HepG2 (cell line): Measurements from ENCODE around the gene RCAN2. TPM values are rescaled to one million over a fixed set of nuclear protein-coding genes. Genes with fewer than 3 reads are reported as not detected.

Experiments
- ATAC-seq: fragments of 200-7000 bp; cut with Tn5 transposase; 3 replicates; pipeline ENCODE4 v1.9.1; 2020; ENCODE audit warnings: mild to moderate bottlenecking, moderate library complexity
- BruUV-seq: library from RNA; stranded (reverse); fragments of 400-500 nt; replicated peaks from 2 replicates; lab custom pipeline; 2021; lab: Mats Ljungman, UMichigan
- CTCF ChIA-PET: fragments of 300-600 bp; formaldehyde crosslinking; extraction: SDS; loops from one replicate; lab custom pipeline; 2021; ENCODE audit warnings: low total read pairs, inconsistent platforms, low intra/inter-chr PET ratio; lab: Yijun Ruan, JAX
- POLR2A ChIA-PET: fragments of 350-600 bp; sonication (Branson Sonifier 250); formaldehyde crosslinking; loops from one replicate; lab custom pipeline; 2020; ENCODE audit warnings: antibody characterized with exemption, inconsistent platforms; lab: Yijun Ruan, JAX
- DNase-seq: peaks from one replicate; pipeline ENCODE4 v3.0.0-alpha.2; 2015; ENCODE audit warnings: low spot score
- FAIRE-seq: peaks from 3 replicates; lab custom pipeline; 2011; peaks lifted over from hg19 to GRCh38; lab: Jason Lieb, UNC
- H2AFZ ChIP-seq: one replicate; pipeline ENCODE4 v1.6.1; 2011; ENCODE audit warnings: low read length, inconsistent platforms
- H3K27ac ChIP-seq: fragments of 300-600 bp; 3 replicates; pipeline ENCODE4 v1.8.0; 2011; ENCODE audit warnings: mixed run types, mild to moderate bottlenecking, mixed read lengths, low read length, inconsistent platforms; ENCODE audit not compliant: insufficient read depth; ENCODE audit errors: extremely low read length
- H3K27me3 ChIP-seq, 2 experiments: fragments of 200-600 bp in 1 of 2; 2 replicates in 1 of 2; 3 replicates in 1 of 2; pipeline versions ENCODE4 v1.6.0 to v1.8.0; 2011; ENCODE audit warnings: low read length in 2 of 2, mild to moderate bottlenecking in 2 of 2, moderate library complexity in 2 of 2, inconsistent platforms in 1 of 2; ENCODE audit not compliant: insufficient read depth in 2 of 2, control insufficient read depth in 1 of 2
- H3K36me3 ChIP-seq, 2 experiments: fragments of 200-600 bp in 1 of 2; replicated peaks in 1 of 2; 2 replicates in 1 of 2; 3 replicates in 1 of 2; pipeline versions ENCODE4 v1.5.1 to v1.8.0; 2011; ENCODE audit warnings: low read length in 2 of 2, inconsistent platforms in 1 of 2; ENCODE audit not compliant: insufficient read depth in 2 of 2, control insufficient read depth in 1 of 2
- H3K4me1 ChIP-seq: 2 replicates; pipeline ENCODE4 v1.5.1; 2012; ENCODE audit warnings: low read length, inconsistent platforms; ENCODE audit not compliant: insufficient read depth
- H3K4me2 ChIP-seq: 2 replicates; pipeline ENCODE4 v1.6.0; 2011; ENCODE audit warnings: low read depth, low read length, inconsistent platforms
- H3K4me3 ChIP-seq, 3 experiments: fragments of 200-600 bp in 1 of 3; sonication (generic), shearing (Covaris generic) in 1 of 3; replicated peaks in 1 of 3; 2 replicates each; pipeline ENCODE4 v1.5.1; 2011 to 2016; ENCODE audit warnings: low read length in 3 of 3, inconsistent platforms in 2 of 3, low read depth in 2 of 3, mild to moderate bottlenecking in 2 of 3, control low read depth in 1 of 3, mixed read lengths in 1 of 3; ENCODE audit not compliant: insufficient read depth in 1 of 3
- H3K79me2 ChIP-seq: one replicate; pipeline ENCODE4 v1.6.1; 2011; ENCODE audit warnings: low read length, inconsistent platforms; ENCODE audit not compliant: insufficient read depth
- H3K9ac ChIP-seq: 2 replicates; pipeline ENCODE4 v1.6.0; 2011; ENCODE audit warnings: mild to moderate bottlenecking, low read depth, low read length, inconsistent platforms; ENCODE audit not compliant: insufficient read depth
- H3K9me3 ChIP-seq: 2 replicates; pipeline ENCODE4 v1.5.1; 2012; ENCODE audit warnings: mild to moderate bottlenecking, low read length
- H4K20me1 ChIP-seq: 2 replicates; pipeline ENCODE4 v1.6.0; 2011; ENCODE audit warnings: inconsistent platforms, mild to moderate bottlenecking, low read length, moderate library complexity; ENCODE audit not compliant: insufficient read depth
- ARHGAP35 ChIP-seq: sonication (generic); formaldehyde crosslinking; IDR thresholded peaks from 2 replicates; pipeline ENCODE4 v1.9.0; 2022; ENCODE audit warnings: mild to moderate bottlenecking, inconsistent platforms, moderate library complexity, missing genetic modification reagents, borderline replicate concordance
- DPF2 ChIP-seq: sonication (generic); formaldehyde crosslinking; IDR thresholded peaks from 2 replicates; pipeline ENCODE4 v1.4.0; 2020; ENCODE audit warnings: mild to moderate bottlenecking, low read depth, missing genetic modification reagents, borderline replicate concordance
- GPBP1L1 ChIP-seq: sonication (generic); formaldehyde crosslinking; IDR thresholded peaks from 2 replicates; pipeline ENCODE4 v1.5.0; 2020; ENCODE audit warnings: mild to moderate bottlenecking, missing genetic modification reagents
- HIVEP1 ChIP-seq: sonication (generic); formaldehyde crosslinking; IDR thresholded peaks from 2 replicates; pipeline ENCODE4 v1.4.0; 2020; ENCODE audit warnings: mild to moderate bottlenecking, missing genetic modification reagents
- KDM3A ChIP-seq: IDR thresholded peaks from 2 replicates; pipeline ENCODE4 v1.6.1; 2018; ENCODE audit warnings: low read depth, missing compliant biosample characterization
- MED8 ChIP-seq: sonication (generic); formaldehyde crosslinking; IDR thresholded peaks from 2 replicates; pipeline ENCODE4 v1.8.1; 2023; ENCODE audit warnings: mild to moderate bottlenecking, missing genetic modification reagents; ENCODE audit not compliant: insufficient replicate concordance
- MIXL1 ChIP-seq: IDR thresholded peaks from 2 replicates; pipeline ENCODE4 v1.6.1; 2016
- PHF20 ChIP-seq: sonication (generic); formaldehyde crosslinking; IDR thresholded peaks from 2 replicates; pipeline ENCODE4 v1.5.0; 2020; ENCODE audit warnings: mild to moderate bottlenecking, missing genetic modification reagents
- PITX1 ChIP-seq: sonication (generic); formaldehyde crosslinking; IDR thresholded peaks from 2 replicates; pipeline ENCODE4 v1.5.1; 2020; ENCODE audit warnings: mild to moderate bottlenecking, missing genetic modification reagents
- RAD21 ChIP-seq: fragments of 450-650 bp; formaldehyde crosslinking; IDR thresholded peaks from 2 replicates; pipeline ENCODE4 v1.5.0; 2020; ENCODE audit warnings: mild to moderate bottlenecking
- SRF ChIP-seq: IDR thresholded peaks from 2 replicates; pipeline ENCODE4 v1.6.1; 2011; ENCODE audit warnings: mild to moderate bottlenecking, low read depth, low read length, moderate library complexity
- ZBTB37 ChIP-seq: sonication (generic); formaldehyde crosslinking; IDR thresholded peaks from 2 replicates; pipeline ENCODE4 v1.4.0; 2020; ENCODE audit warnings: mild to moderate bottlenecking, missing genetic modification reagents
- ZNF296 ChIP-seq: sonication (generic); formaldehyde crosslinking; conservative IDR thresholded peaks from 2 replicates; pipeline ENCODE4 v1.5.0; 2020; ENCODE audit warnings: mild to moderate bottlenecking, missing genetic modification reagents
- ZNF333 ChIP-seq: sonication (generic); formaldehyde crosslinking; IDR thresholded peaks from 2 replicates; pipeline ENCODE4 v1.4.0; 2020; ENCODE audit warnings: mild to moderate bottlenecking, missing genetic modification reagents, borderline replicate concordance
- ZNF546 ChIP-seq: sonication (generic); formaldehyde crosslinking; conservative IDR thresholded peaks from 2 replicates; pipeline ENCODE4 v1.8.1; 2023; ENCODE audit warnings: mild to moderate bottlenecking, missing genetic modification reagents
- ZNF567 ChIP-seq: sonication (generic); formaldehyde crosslinking; IDR thresholded peaks from 2 replicates; pipeline ENCODE4 v1.8.1; 2023; ENCODE audit warnings: mild to moderate bottlenecking, missing genetic modification reagents, borderline replicate concordance
- ZNF746 ChIP-seq: sonication (generic); formaldehyde crosslinking; IDR thresholded peaks from 2 replicates; pipeline ENCODE4 v1.8.0; 2022; ENCODE audit warnings: mild to moderate bottlenecking, missing genetic modification reagents
- WGBS: methylation state at CpG from one replicate; pipeline ENCODE4 v1.1.6; 2017; ENCODE audit warnings: low lambda C conversion rate; 5-methylcytosine and 5-hydroxymethylcytosine counted together
- in situ Hi-C: cut with HindIII; loops from 2 replicates; pipeline ENCODE4 v1.10.0; 2017; ENCODE audit warnings: low pct_unique_long_range_greater_than_20kb; ENCODE audit not compliant: extremely low pct_ligation_motif_present
- intact Hi-C: fragments of 100-400 bp; cut with micrococcal nuclease; formaldehyde crosslinking; loops from one replicate; pipeline ENCODE4 v1.10.0; 2022; ENCODE audit not compliant: unreplicated experiment
- polyA plus RNA-seq, 8 experiments: library from polyadenylated mRNA; depleted of rRNA in 3 of 8; stranded (reverse) in 7 of 8; unstranded in 1 of 8; fragments of >200 nt; fragmentation: Illumina TruSeq in 4 of 8; extraction: Trizol in 4 of 8; gene quantifications; 2 replicates each; pipeline versions ENCODE4 v1.2.1 to v1.2.3, GENCODE V29; 2011 to 2016; ENCODE audit warnings: low read depth in 4 of 8, missing spikeins in 1 of 8, mixed read lengths in 1 of 8; ENCODE audit not compliant: insufficient read depth in 1 of 8
- total RNA-seq, 5 experiments: library from RNA; depleted of rRNA; stranded (reverse); fragments of >200 nt; fragmentation: Illumina TruSeq; extraction: Trizol; gene quantifications; 2 replicates each; pipeline ENCODE4 v1.2.3, GENCODE V29; 2016; ENCODE audit warnings: low read depth in 1 of 5

Gene RCAN2
- total and polyA plus RNA-seq, 2 of the 13 experiments (the other 11 are each of a cell fraction or from before 2014, with no cell fraction given) = not detected

- H2AFZ ChIP-seq = no peak overlapping the region
- POLR2A ChIA-PET = no interaction called here
- intact Hi-C loops = no loop called here
- TF ChIP-seq ZNF333 (CRISPR knock-in tag) (no peak), HIVEP1 (CRISPR knock-in tag) (no peak), ZNF296 (CRISPR knock-in tag) (no peak), ZNF546 (CRISPR knock-in tag) (no peak)
- TF ChIP-seq, all 625 proteins: peak for 0
- Histone ChIP-seq H3K4me1 (no peaks in the 10 kb centered on the region), H3K9ac (no peak overlapping the region), H3K4me2 (no peak overlapping the region), H3K4me3 (no peak overlapping the region), H3K9me3 (no peaks in the 10 kb centered on the region), H3K27ac (no peak overlapping the region), H3K27me3 (no peaks in the 10 kb centered on the region), H3K79me2 (no peaks in the 10 kb centered on the region), H3K36me3 (no peaks in the 10 kb centered on the region), H4K20me1 (no peaks in the 10 kb centered on the region)
- CTCF ChIA-PET = interaction anchor here (3.3 kb wide), 1 partner anchor 188 kb away, joined by 24 read pairs; no protein-coding TSS in a partner anchor
- in situ Hi-C loops = loop anchor here (5.0 to 25.0 kb wide), 2 partner anchors 190 to 765 kb away; no protein-coding TSS in a partner anchor
- no peak for ATAC-seq
- FAIRE-seq = no peak
- 0% methylated on average over 1 of the region's 1 CpG for WGBS
- DNase-seq = no peak
- no TSS peak for BruUV-seq
Measured at GRCh38 chr6:46222286-46222685, 269.0 kb downstream of the RCAN2 start.

- intact Hi-C loops = loop anchor here (1.0 to 2.0 kb wide), 2 partner anchors 405 to 559 kb away; no protein-coding TSS in a partner anchor
- H3K27me3 ChIP-seq = no peaks in the 10 kb centered on the region
- in situ Hi-C loops = loop anchor here (5.0 to 25.0 kb wide), 2 partner anchors 191 to 766 kb away; no protein-coding TSS in a partner anchor
- H2AFZ ChIP-seq = no peak overlapping the region
- BruUV-seq = no TSS peak
- H3K27ac ChIP-seq = no peak overlapping the region
- H3K4me1 ChIP-seq = no peaks in the 10 kb centered on the region
- 17% methylated on average over 4 of the region's 4 CpGs for WGBS
- peak; percentile 70 for FAIRE-seq
- H3K4me2 ChIP-seq = no peak overlapping the region
- no peaks in the 10 kb centered on the region for H4K20me1 ChIP-seq
- CTCF ChIA-PET = interaction anchor here (1.5 to 3.3 kb wide), 2 partner anchors 189 to 560 kb away, joined by 4 to 24 read pairs; no protein-coding TSS in a partner anchor
- H3K4me3 ChIP-seq = no peak overlapping the region
- ATAC-seq = peak; percentile 88
- peak; percentile 26 for DNase-seq
- H3K79me2 ChIP-seq = no peaks in the 10 kb centered on the region
- POLR2A ChIA-PET = no interaction called here
- H3K9me3 ChIP-seq = no peaks in the 10 kb centered on the region
- H3K9ac ChIP-seq = no peak overlapping the region
- no peaks in the 10 kb centered on the region for H3K36me3 ChIP-seq
- TF ChIP-seq ZNF567 (CRISPR knock-in tag) = no peak
- TF ChIP-seq MIXL1 (CRISPR knock-in tag) = 0 out of 2 replicates have a peak, but pooled peaks have one; percentile 47
- TF ChIP-seq ARHGAP35 (CRISPR knock-in tag) = no peak
- TF ChIP-seq PHF20 (CRISPR knock-in tag) = no peak
- no peak for TF ChIP-seq ZBTB37 (CRISPR knock-in tag)
- TF ChIP-seq ZNF746 = no peak
- no peak for TF ChIP-seq DPF2 (CRISPR knock-in tag)
- TF ChIP-seq PITX1 (CRISPR knock-in tag) = no peak
- TF ChIP-seq SRF = no peak
- TF ChIP-seq KDM3A = no peak
- no peak for TF ChIP-seq MED8 (CRISPR knock-in tag)
- TF ChIP-seq RAD21 = peak; percentile 74
- no peak for TF ChIP-seq GPBP1L1 (CRISPR knock-in tag)
Measured at GRCh38 chr6:46221222-46221793, 269.9 kb downstream of the RCAN2 start.
